ENCODE data around the gene LDHAL6A.
"Not testable (repeated sequence)": the region's sequence is repeated elsewhere in the genome, so short reads cannot be mapped to it uniquely, and the experiment has no call there.

LDHAL6A gene

GRCh38 chr11:18455686-18456372 is at the start of gene LDHAL6A:
TSS of gene LDHAL6A (plus strand) at chr11:18455856. CDS start at chr11:18456681, 825 bp downstream.
- no peak for DNase-seq

GRCh38 chr11:18407400-18407799 is 48.3 kb upstream of the LDHAL6A start:
- not testable (repeated sequence) for DNase-seq

GRCh38 chr11:18408558-18409291 is 46.9 kb upstream of the LDHAL6A start:
- no peak for DNase-seq

GRCh38 chr11:18416459-18416858 is 39.2 kb upstream of the LDHAL6A start:
- no peak for DNase-seq

GRCh38 chr11:18419040-18419439 is 36.6 kb upstream of the LDHAL6A start:
- DNase-seq = no peak

- DNase-seq = no peak
Observed at GRCh38 chr11:18420067-18420466, 35.6 kb upstream of the LDHAL6A start.

GRCh38 chr11:18427240-18427639 is 28.4 kb upstream of the LDHAL6A start:
- DNase-seq = no peak

- DNase-seq = no peak
Observed at GRCh38 chr11:18429332-18429731, 26.3 kb upstream of the LDHAL6A start.

GRCh38 chr11:18438691-18439090 is 17.0 kb upstream of the LDHAL6A start:
- no peak for DNase-seq

- no peak for DNase-seq
Observed at GRCh38 chr11:18449251-18449650, 6.4 kb upstream of the LDHAL6A start.

GRCh38 chr11:18452927-18453326 is 2.7 kb upstream of the LDHAL6A start:
- DNase-seq = no peak

- peak; percentile 2 for DNase-seq
Observed at GRCh38 chr11:18457450-18457849, 1.8 kb downstream of the LDHAL6A start.

GRCh38 chr11:18459634-18460033 is 4.0 kb downstream of the LDHAL6A start:
- no peak for DNase-seq

GRCh38 chr11:18461909-18462308 is 6.3 kb downstream of the LDHAL6A start:
- no peak for DNase-seq

- no peak for DNase-seq
Observed at GRCh38 chr11:18463439-18463838, 7.8 kb downstream of the LDHAL6A start.

GRCh38 chr11:18466402-18466801 is 10.7 kb downstream of the LDHAL6A start:
- no peak for DNase-seq

- no peak for DNase-seq
Observed at GRCh38 chr11:18468059-18468458, 12.4 kb downstream of the LDHAL6A start.

- no peak for DNase-seq
Observed at GRCh38 chr11:18468961-18469360, 13.3 kb downstream of the LDHAL6A start.

- DNase-seq = no peak
Observed at GRCh38 chr11:18471995-18472394, 16.3 kb downstream of the LDHAL6A start.

- DNase-seq = no peak
Observed at GRCh38 chr11:18472587-18472986, 16.9 kb downstream of the LDHAL6A start.

GRCh38 chr11:18479063-18479462 is 23.4 kb downstream of the LDHAL6A start:
- no peak for DNase-seq

- DNase-seq = no peak
Observed at GRCh38 chr11:18485913-18486528, 30.4 kb downstream of the LDHAL6A start.

GRCh38 chr11:18490319-18490718 is 34.7 kb downstream of the LDHAL6A start:
- no peak for DNase-seq

Measured in DMS153 (cell line).